Measurements from ENCODE around the gene KCNMA1.

KCNMA1 gene

GRCh38 chr10:76885816-76886215 is 751.8 kb downstream of the KCNMA1 start:
- no peak for DNase-seq (ENCODE audit: low read depth in 2 of 3, low spot score in 2 of 3)

GRCh38 chr10:76884673-76885275 is 752.8 kb downstream of the KCNMA1 start:
- DNase-seq (ENCODE audit: low read depth in 2 of 3, low spot score in 2 of 3) = no peak

- no peak for DNase-seq (ENCODE audit: low read depth in 2 of 3, low spot score in 2 of 3)
Observed at GRCh38 chr10:76883596-76883995, 754.0 kb downstream of the KCNMA1 start.

GRCh38 chr10:76882796-76883195 is 754.8 kb downstream of the KCNMA1 start:
- no peak for DNase-seq (ENCODE audit: low read depth in 2 of 3, low spot score in 2 of 3)

- no peak for DNase-seq (ENCODE audit: low read depth in 2 of 3, low spot score in 2 of 3)
Observed at GRCh38 chr10:76882245-76882644, 755.4 kb downstream of the KCNMA1 start.

GRCh38 chr10:76881477-76882220 is 756.0 kb downstream of the KCNMA1 start:
- DNase-seq (ENCODE audit: low read depth in 2 of 3, low spot score in 2 of 3) = no peak

GRCh38 chr10:76880931-76881330 is 756.7 kb downstream of the KCNMA1 start:
- DNase-seq (ENCODE audit: low read depth in 2 of 3, low spot score in 2 of 3) = no peak

GRCh38 chr10:76879116-76879913 is 758.3 kb downstream of the KCNMA1 start:
- DNase-seq (ENCODE audit: low read depth in 2 of 3, low spot score in 2 of 3) = no peak

- DNase-seq (ENCODE audit: low read depth in 2 of 3, low spot score in 2 of 3) = no peak
Observed at GRCh38 chr10:76878514-76878913, 759.1 kb downstream of the KCNMA1 start.

- DNase-seq (ENCODE audit: low read depth in 2 of 3, low spot score in 2 of 3) = no peak
Observed at GRCh38 chr10:76874896-76875295, 762.7 kb downstream of the KCNMA1 start.

- DNase-seq (ENCODE audit: low read depth in 2 of 3, low spot score in 2 of 3) = no peak
Observed at GRCh38 chr10:76874176-76874575, 763.4 kb downstream of the KCNMA1 start.

GRCh38 chr10:76871697-76872295 is 765.8 kb downstream of the KCNMA1 start:
- no peak for DNase-seq (ENCODE audit: low read depth in 2 of 3, low spot score in 2 of 3)

- no peak for DNase-seq (ENCODE audit: low read depth in 2 of 3, low spot score in 2 of 3)
Observed at GRCh38 chr10:76869931-76870330, 767.7 kb downstream of the KCNMA1 start.

GRCh38 chr10:76868098-76868977 is 769.3 kb downstream of the KCNMA1 start:
- no peak for DNase-seq (ENCODE audit: low read depth in 2 of 3, low spot score in 2 of 3)

- no peak for DNase-seq (ENCODE audit: low read depth in 2 of 3, low spot score in 2 of 3)
Observed at GRCh38 chr10:76866841-76867586, 770.6 kb downstream of the KCNMA1 start.

GRCh38 chr10:76864922-76865321 is 772.7 kb downstream of the KCNMA1 start:
- DNase-seq (ENCODE audit: low read depth in 2 of 3, low spot score in 2 of 3) = no peak

- DNase-seq (ENCODE audit: low read depth in 2 of 3, low spot score in 2 of 3) = no peak
Observed at GRCh38 chr10:76858721-76859120, 778.9 kb downstream of the KCNMA1 start.

- no peak for DNase-seq (ENCODE audit: low read depth in 2 of 3, low spot score in 2 of 3)
Observed at GRCh38 chr10:76840802-76841201, 796.8 kb downstream of the KCNMA1 start.

- no peak for DNase-seq (ENCODE audit: low read depth in 2 of 3, low spot score in 2 of 3)
Observed at GRCh38 chr10:76839276-76839675, 798.3 kb downstream of the KCNMA1 start.

- no peak for DNase-seq (ENCODE audit: low read depth in 2 of 3, low spot score in 2 of 3)
Observed at GRCh38 chr10:76830218-76830617, 807.4 kb downstream of the KCNMA1 start.

Measured in activated CD8-positive, alpha-beta memory T cell treated with anti-CD3 and anti-CD28 coated beads for 48 hours (primary cell).